KBM-7 (cell line): ENCODE measurements around the gene SUPT4H1.
A peak's percentile ranks its signal among the peaks of the same experiment; 100 is the strongest.

Source experiments
- DNase-seq: peaks from one replicate; pipeline ENCODE4 v3.0.0-alpha.2; 2015
- in situ Hi-C: fragments of 300-500 bp; cut with MboI; formaldehyde crosslinking; loops from 2 replicates; pipeline ENCODE4 v1.14.3; 2020; ENCODE audit warnings: low sequenced_read_pairs, low pct_unique_long_range_greater_than_20kb, mixed read lengths

The SUPT4H1 gene

GRCh38 chr17:58312021-58312630 is 39.9 kb downstream of the SUPT4H1 start:
- no peak for DNase-seq
- in situ Hi-C loops, result no loop called here

GRCh38 chr17:58311429-58311894 is 40.5 kb downstream of the SUPT4H1 start:
- DNase-seq, result no peak

GRCh38 chr17:58310511-58311428 is 41.2 kb downstream of the SUPT4H1 start:
- DNase-seq, result no peak
- in situ Hi-C loops, result no loop called here

More at GRCh38 chr17:58311429-58311894, 40.5 kb downstream of the SUPT4H1 start:
- in situ Hi-C loops, result no loop called here

GRCh38 chr17:58309918-58310259 is 42.1 kb downstream of the SUPT4H1 start:
- in situ Hi-C loops, result no loop called here
- no peak for DNase-seq

- no peak for DNase-seq
- in situ Hi-C loops, result no loop called here
These were observed 42.8 kb downstream of the SUPT4H1 start for GRCh38 chr17:58308985-58309917.

GRCh38 chr17:58308173-58308984 is 43.6 kb downstream of the SUPT4H1 start:
- no peak for DNase-seq
- in situ Hi-C loops, result no loop called here

GRCh38 chr17:58307468-58308172 is 44.4 kb downstream of the SUPT4H1 start:
- DNase-seq, result no peak
- in situ Hi-C loops, result no loop called here

- in situ Hi-C loops, result no loop called here
- DNase-seq, result no peak
These were observed 45.7 kb downstream of the SUPT4H1 start for GRCh38 chr17:58306131-58306951.

- in situ Hi-C loops, result no loop called here
- DNase-seq, result no peak
These were observed 46.4 kb downstream of the SUPT4H1 start for GRCh38 chr17:58305626-58306025.

GRCh38 chr17:58304750-58305486 is 47.1 kb downstream of the SUPT4H1 start:
- in situ Hi-C loops, result no loop called here
- DNase-seq, result no peak

- in situ Hi-C loops, result no loop called here
- peak; percentile 76 for DNase-seq
These were observed 47.8 kb downstream of the SUPT4H1 start for GRCh38 chr17:58303971-58304749.

- no peak for DNase-seq
- in situ Hi-C loops, result no loop called here
These were observed 48.9 kb downstream of the SUPT4H1 start for GRCh38 chr17:58302919-58303585.

- DNase-seq, result no peak
- in situ Hi-C loops, result no loop called here
These were observed 49.7 kb downstream of the SUPT4H1 start for GRCh38 chr17:58302171-58302918.

- in situ Hi-C loops, result no loop called here
- DNase-seq, result no peak
These were observed 50.4 kb downstream of the SUPT4H1 start for GRCh38 chr17:58301504-58302150.
